Caco-2 (cell line): ENCODE measurements around the gene SERPINB2. TPM values are rescaled to one million over a fixed set of nuclear protein-coding genes. Genes with fewer than 3 reads are reported as not detected.

Experiments
- BruUV-seq: library from RNA; stranded (reverse); fragments of 400-500 nt; replicated peaks from 2 replicates; lab custom pipeline; 2021; lab: Mats Ljungman, UMichigan
- CTCF ChIA-PET: fragments of 300-600 bp; sonication (Branson Sonifier 250); formaldehyde crosslinking; loops from one replicate; lab custom pipeline; 2022; ENCODE audit warnings: antibody characterized with exemption; lab: Charles Lee
- POLR2A ChIA-PET: fragments of 300-600 bp; sonication (Branson Sonifier 250); formaldehyde crosslinking; loops from one replicate; lab custom pipeline; 2022; ENCODE audit warnings: antibody characterized with exemption; lab: Charles Lee
- DNase-seq, 2 experiments: peaks; one replicate each; pipeline versions ENCODE4 v3.0.0 to v3.0.0-alpha.2; 2020 to 2022
- H3K27me3 ChIP-seq: replicated peaks from 2 replicates; pipeline ENCODE4 v1.6.0; 2011; ENCODE audit warnings: low read length; ENCODE audit not compliant: control insufficient read depth, insufficient read depth
- H3K36me3 ChIP-seq: 2 replicates; pipeline ENCODE4 v1.5.1; 2011; ENCODE audit warnings: low read length; ENCODE audit not compliant: control insufficient read depth, insufficient read depth
- H3K4me1 ChIP-seq: fragments of 250-450 bp; sonication (Bioruptor Pico); 2 replicates; pipeline ENCODE4 v1.5.1; 2020; ENCODE audit warnings: mild to moderate bottlenecking
- H3K4me3 ChIP-seq: 2 replicates; pipeline ENCODE4 v1.5.1; 2011; ENCODE audit warnings: low read depth, mild to moderate bottlenecking, control low read depth, low read length
- H3K9me3 ChIP-seq: fragments of 250-450 bp; sonication (Bioruptor Pico); 2 replicates; pipeline ENCODE4 v1.5.1; 2020; ENCODE audit warnings: mild to moderate bottlenecking, moderate library complexity
- H3K27ac Mint-ChIP-seq: one replicate; pipeline ENCODE4 v1.8.0; 2022; ENCODE audit warnings: mixed read lengths; ENCODE audit not compliant: unreplicated experiment
- H3K27me3 Mint-ChIP-seq: one replicate; pipeline ENCODE4 v1.8.0; 2022; ENCODE audit warnings: mixed read lengths; ENCODE audit not compliant: insufficient read depth, unreplicated experiment
- H3K36me3 Mint-ChIP-seq: one replicate; pipeline ENCODE4 v1.8.0; 2022; ENCODE audit warnings: mild to moderate bottlenecking, mixed read lengths; ENCODE audit not compliant: insufficient read depth, unreplicated experiment
- H3K4me1 Mint-ChIP-seq: one replicate; pipeline ENCODE4 v1.8.0; 2022; ENCODE audit warnings: low read depth, mixed read lengths; ENCODE audit not compliant: unreplicated experiment
- H3K4me3 Mint-ChIP-seq: one replicate; pipeline ENCODE4 v1.8.0; 2022; ENCODE audit warnings: mild to moderate bottlenecking, moderate library complexity, mixed read lengths; ENCODE audit not compliant: unreplicated experiment
- H3K9me3 Mint-ChIP-seq: one replicate; pipeline ENCODE4 v1.8.0; 2022; ENCODE audit warnings: mixed read lengths; ENCODE audit not compliant: unreplicated experiment
- intact Hi-C: fragments of 100-400 bp; cut with micrococcal nuclease; formaldehyde crosslinking; loops from one replicate; pipeline ENCODE4 v1.10.0; 2022; ENCODE audit not compliant: unreplicated experiment
- total RNA-seq: library from RNA; stranded (reverse); gene quantifications from 2 replicates; pipeline ENCODE4 v1.2.3, GENCODE V29; 2022
- TF ChIP-seq, protein P1 (sequence below), 2 experiments: fragments of 200-600 bp in 1 of 2; IDR thresholded peaks; 1 replicate in 1 of 2; 2 replicates in 1 of 2; pipeline versions ENCODE4 v1.5.1 to v1.8.0; 2011 to 2022; ENCODE audit warnings: antibody characterized with exemption in 1 of 2, control low read depth in 1 of 2, inconsistent platforms in 1 of 2, low read depth in 1 of 2, low read length in 1 of 2, mild to moderate bottlenecking in 1 of 2, moderate library complexity in 1 of 2; ENCODE audit not compliant: insufficient read depth in 1 of 2, severe bottlenecking in 1 of 2, unreplicated experiment in 1 of 2

The SERPINB2 gene
- total RNA-seq, 1 experiment from 2014 or later: not detected

- CTCF ChIA-PET: no interaction called here
- Mint-ChIP-seq H3K4me3 (no peak overlapping the region), H3K27me3 (no peaks in the 10 kb centered on the region), H3K27ac (no peak overlapping the region), H3K4me1 (no peaks in the 10 kb centered on the region), H3K9me3 (no peaks in the 10 kb centered on the region), H3K36me3 (no peaks in the 10 kb centered on the region)
- DNase-seq: no peak
- H3K4me3 ChIP-seq: no peak overlapping the region
- intact Hi-C loops: no loop called here
- H3K36me3 ChIP-seq: no peaks in the 10 kb centered on the region
- TF ChIP-seq, protein P1, sequence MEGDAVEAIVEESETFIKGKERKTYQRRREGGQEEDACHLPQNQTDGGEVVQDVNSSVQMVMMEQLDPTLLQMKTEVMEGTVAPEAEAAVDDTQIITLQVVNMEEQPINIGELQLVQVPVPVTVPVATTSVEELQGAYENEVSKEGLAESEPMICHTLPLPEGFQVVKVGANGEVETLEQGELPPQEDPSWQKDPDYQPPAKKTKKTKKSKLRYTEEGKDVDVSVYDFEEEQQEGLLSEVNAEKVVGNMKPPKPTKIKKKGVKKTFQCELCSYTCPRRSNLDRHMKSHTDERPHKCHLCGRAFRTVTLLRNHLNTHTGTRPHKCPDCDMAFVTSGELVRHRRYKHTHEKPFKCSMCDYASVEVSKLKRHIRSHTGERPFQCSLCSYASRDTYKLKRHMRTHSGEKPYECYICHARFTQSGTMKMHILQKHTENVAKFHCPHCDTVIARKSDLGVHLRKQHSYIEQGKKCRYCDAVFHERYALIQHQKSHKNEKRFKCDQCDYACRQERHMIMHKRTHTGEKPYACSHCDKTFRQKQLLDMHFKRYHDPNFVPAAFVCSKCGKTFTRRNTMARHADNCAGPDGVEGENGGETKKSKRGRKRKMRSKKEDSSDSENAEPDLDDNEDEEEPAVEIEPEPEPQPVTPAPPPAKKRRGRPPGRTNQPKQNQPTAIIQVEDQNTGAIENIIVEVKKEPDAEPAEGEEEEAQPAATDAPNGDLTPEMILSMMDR (IDR thresholded peaks at IDR 0.05; ENCODE audit: insufficient read depth in 1 of 2, low read depth in 1 of 2, low read length in 1 of 2, severe bottlenecking in 1 of 2, unreplicated experiment in 1 of 2): no peak
- no peaks in the 10 kb centered on the region for H3K9me3 ChIP-seq
- no peaks in the 10 kb centered on the region for H3K27me3 ChIP-seq
- H3K4me1 ChIP-seq: peaks cover 5% of the 10 kb centered on the region; the same call in 1 of the 2 replicates
- BruUV-seq: no TSS peak
- POLR2A ChIA-PET: no interaction called here
These were observed 9.2 kb upstream of the SERPINB2 start for GRCh38 chr18:63878343-63878742.

DNA sequence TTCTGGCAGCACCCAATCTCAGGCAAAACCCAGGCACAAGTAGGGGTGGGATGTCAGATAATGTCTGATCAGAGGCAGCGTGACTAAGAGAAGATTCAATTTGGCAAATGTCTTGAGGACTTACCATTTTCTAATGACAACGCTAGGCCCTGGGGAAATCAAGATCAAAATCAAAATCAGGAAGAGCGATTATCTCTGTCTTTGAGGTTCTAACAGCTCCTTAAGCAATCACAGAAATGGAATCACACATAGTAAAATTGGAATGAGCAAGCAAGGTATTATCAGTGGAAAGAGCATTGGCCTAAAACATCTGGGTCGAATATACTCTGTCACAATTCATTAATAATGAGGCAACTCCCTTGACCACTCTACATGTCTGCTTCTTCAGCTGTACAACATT lies 8.6 kb upstream of the SERPINB2 start:
- H3K36me3 Mint-ChIP-seq: no peaks in the 10 kb centered on the region
- no peaks in the 10 kb centered on the region for H3K9me3 Mint-ChIP-seq
- BruUV-seq: no TSS peak
- no peaks in the 10 kb centered on the region for H3K4me1 Mint-ChIP-seq
- TF ChIP-seq, protein P1 (IDR thresholded peaks at IDR 0.05; ENCODE audit: insufficient read depth in 1 of 2, low read depth in 1 of 2, low read length in 1 of 2, severe bottlenecking in 1 of 2, unreplicated experiment in 1 of 2): no peak
- intact Hi-C loops: no loop called here
- no peak overlapping the region for H3K27ac Mint-ChIP-seq
- Histone ChIP-seq H3K27me3 (no peaks in the 10 kb centered on the region), H3K4me1 (peaks cover 5% of the 10 kb centered on the region; the same call in 1 of the 2 replicates), H3K36me3 (no peaks in the 10 kb centered on the region), H3K4me3 (no peak overlapping the region), H3K9me3 (no peaks in the 10 kb centered on the region)
- DNase-seq: no peak
- ChIA-PET CTCF (no interaction called here), POLR2A (no interaction called here)
- no peak overlapping the region for H3K4me3 Mint-ChIP-seq
- H3K27me3 Mint-ChIP-seq: no peaks in the 10 kb centered on the region

- no peaks in the 10 kb centered on the region for H3K4me1 Mint-ChIP-seq
- Histone ChIP-seq H3K27me3 (no peaks in the 10 kb centered on the region), H3K36me3 (no peaks in the 10 kb centered on the region), H3K9me3 (no peaks in the 10 kb centered on the region), H3K4me1 (peaks cover 5% of the 10 kb centered on the region; the same call in 1 of the 2 replicates), H3K4me3 (no peak overlapping the region)
- BruUV-seq: no TSS peak
- CTCF ChIA-PET: no interaction called here
- TF ChIP-seq, protein P1 (IDR thresholded peaks at IDR 0.05; ENCODE audit: insufficient read depth in 1 of 2, low read depth in 1 of 2, low read length in 1 of 2, severe bottlenecking in 1 of 2, unreplicated experiment in 1 of 2): no peak
- intact Hi-C loops: no loop called here
- no peaks in the 10 kb centered on the region for H3K27me3 Mint-ChIP-seq
- no peak overlapping the region for H3K4me3 Mint-ChIP-seq
- DNase-seq: no peak
- no peaks in the 10 kb centered on the region for H3K36me3 Mint-ChIP-seq
- no peaks in the 10 kb centered on the region for H3K9me3 Mint-ChIP-seq
- POLR2A ChIA-PET: no interaction called here
- H3K27ac Mint-ChIP-seq: no peak overlapping the region
These were observed 7.8 kb upstream of the SERPINB2 start for GRCh38 chr18:63879709-63880108.
